Activated T-cell treated with anti-CD3 and anti-CD28 coated beads for 48 hours (primary cell): Measurements from ENCODE around the gene SEMA4F.

ENCODE experiments used
- DNase-seq: peaks from one replicate; pipeline ENCODE4 v3.0.0-alpha.2; 2020; ENCODE audit warnings: low read depth

Gene SEMA4F

GRCh38 chr2:74707837-74708236 is 53.8 kb downstream of the SEMA4F start:
- no peak for DNase-seq

GRCh38 chr2:74708296-74708695 is 54.2 kb downstream of the SEMA4F start:
- no peak for DNase-seq

GRCh38 chr2:74708883-74709282 is 54.8 kb downstream of the SEMA4F start:
- DNase-seq: no peak

- DNase-seq: no peak
Observed at GRCh38 chr2:74712223-74713053, 58.4 kb downstream of the SEMA4F start.

GRCh38 chr2:74714691-74715080 is 60.6 kb downstream of the SEMA4F start:
- DNase-seq: no peak

GRCh38 chr2:74715081-74715791 is 61.2 kb downstream of the SEMA4F start:
- peak; percentile 76 for DNase-seq

GRCh38 chr2:74715880-74716279 is 61.8 kb downstream of the SEMA4F start:
- DNase-seq: no peak

- DNase-seq: no peak
Observed at GRCh38 chr2:74719066-74719465, 65.0 kb downstream of the SEMA4F start.

- DNase-seq: no peak
Observed at GRCh38 chr2:74721316-74721715, 67.3 kb downstream of the SEMA4F start.

- no peak for DNase-seq
Observed at GRCh38 chr2:74724496-74724895, 70.4 kb downstream of the SEMA4F start.

GRCh38 chr2:74725287-74725686 is 71.2 kb downstream of the SEMA4F start:
- no peak for DNase-seq

GRCh38 chr2:74728842-74729241 is 74.8 kb downstream of the SEMA4F start:
- DNase-seq: no peak

GRCh38 chr2:74730530-74730929 is 76.5 kb downstream of the SEMA4F start:
- no peak for DNase-seq
